ENCODE results near the gene CPT1B. TPM values are rescaled to one million over a fixed set of nuclear protein-coding genes. Genes with fewer than 3 reads are reported as not detected.

The CPT1B gene
- total and polyA plus RNA-seq, 2 donors (not counting 1 experiment from before 2014, with no cell fraction given), result 55.0 to 109 TPM

- peaks cover 0 to 73% (median 26%) of the 10 kb centered on the region in 4 experiments for H3K27me3 ChIP-seq (replicated peaks in 1 of 4; ENCODE audit: control extremely low read depth in 1 of 4, control insufficient read depth in 3 of 4, insufficient read depth in 4 of 4, low read length in 3 of 4)
- DNase-seq (no peak), ATAC-seq (ENCODE audit: low read depth) (no peak)
- no peak overlapping the region for H3K9ac ChIP-seq (ENCODE audit: low read length)
- no peak overlapping the region for H3K4me3 ChIP-seq (ENCODE audit: control extremely low read depth in 1 of 5, extremely low read depth in 1 of 5, insufficient read depth in 1 of 5, low read depth in 2 of 5, low read length in 4 of 5)
- ChIA-PET POLR2A (no interaction called here), CTCF (no interaction called here)
- H3K4me2 ChIP-seq (replicated peaks; ENCODE audit: low read depth, low read length, poor library complexity, severe bottlenecking), result no peak overlapping the region
- H4K20me1 ChIP-seq (ENCODE audit: control insufficient read depth, insufficient read depth, low read length, poor library complexity, severe bottlenecking), result no peaks in the 10 kb centered on the region
- H2AFZ ChIP-seq (ENCODE audit: insufficient read depth, low read depth, low read length, poor library complexity, severe bottlenecking), result no peak overlapping the region
- no peak overlapping the region for H3K27ac Mint-ChIP-seq
- 13% methylated on average over 69 of the region's 70 CpGs for WGBS (ENCODE audit: insufficient coverage)
- H3K9me3 Mint-ChIP-seq (ENCODE audit: insufficient read depth), result no peaks in the 10 kb centered on the region
- peaks cover 12% of the 10 kb centered on the region for H3K4me1 Mint-ChIP-seq
- peaks cover 7 to 9% of the 10 kb centered on the region in 2 donors for H3K4me1 ChIP-seq (ENCODE audit: control insufficient read depth in 2 of 2, insufficient read depth in 2 of 2, low read length in 2 of 2)
- H3K27me3 Mint-ChIP-seq, result peaks cover 35% of the 10 kb centered on the region
- H3K27ac ChIP-seq (ENCODE audit: low read length in 2 of 2), result no peak overlapping the region
- TF ChIP-seq CTCF (IDR thresholded peaks at IDR 0.05) (no peak), EZH2 (IDR thresholded peaks at IDR 0.05; ENCODE audit: borderline replicate concordance, insufficient read depth, low read depth, low read length, poor library complexity, severe bottlenecking) (no peak)
- H3K36me3 ChIP-seq (replicated peaks in 1 of 2; ENCODE audit: control extremely low read depth in 1 of 2, control insufficient read depth in 1 of 2, extremely low read depth in 1 of 2, insufficient read depth in 2 of 2, low read length in 1 of 2), result no peaks in the 10 kb centered on the region
- intact Hi-C loops (cut with micrococcal nuclease), result no loop called here
- no peaks in the 10 kb centered on the region for H3K79me2 ChIP-seq (ENCODE audit: control insufficient read depth, insufficient read depth, low read length)
- H3K9me3 ChIP-seq (ENCODE audit: control extremely low read depth in 1 of 3, control insufficient read depth in 2 of 3, insufficient read depth in 1 of 3, low read length in 2 of 3), result peaks cover 0 to 10% (median 0%) of the 10 kb centered on the region in 3 donors
- no peak overlapping the region for H3K4me3 Mint-ChIP-seq
Observed at GRCh38 chr22:50603511-50604255, 25.5 kb upstream of the CPT1B start.

- TF ChIP-seq CTCF (IDR thresholded peaks at IDR 0.05) (no peak), EZH2 (IDR thresholded peaks at IDR 0.05; ENCODE audit: borderline replicate concordance, insufficient read depth, low read depth, low read length, poor library complexity, severe bottlenecking) (no peak)
- Histone ChIP-seq H4K20me1 (ENCODE audit: control insufficient read depth, insufficient read depth, low read length, poor library complexity, severe bottlenecking) (no peaks in the 10 kb centered on the region), H3K4me3 (ENCODE audit: control extremely low read depth in 1 of 5, extremely low read depth in 1 of 5, insufficient read depth in 1 of 5, low read depth in 2 of 5, low read length in 4 of 5) (no peak overlapping the region), H2AFZ (ENCODE audit: insufficient read depth, low read depth, low read length, poor library complexity, severe bottlenecking) (no peak overlapping the region), H3K9me3 (ENCODE audit: control extremely low read depth in 1 of 3, control insufficient read depth in 2 of 3, insufficient read depth in 1 of 3, low read length in 2 of 3) (peaks cover 0 to 10% (median 0%) of the 10 kb centered on the region in 3 donors), H3K9ac (ENCODE audit: low read length) (no peak overlapping the region), H3K27ac (ENCODE audit: low read length in 2 of 2) (no peak overlapping the region), H3K4me2 (replicated peaks; ENCODE audit: low read depth, low read length, poor library complexity, severe bottlenecking) (no peak overlapping the region), H3K79me2 (ENCODE audit: control insufficient read depth, insufficient read depth, low read length) (no peaks in the 10 kb centered on the region), H3K4me1 (ENCODE audit: control insufficient read depth in 2 of 2, insufficient read depth in 2 of 2, low read length in 2 of 2) (peaks cover 7 to 9% of the 10 kb centered on the region in 2 donors), H3K36me3 (replicated peaks in 1 of 2; ENCODE audit: control extremely low read depth in 1 of 2, control insufficient read depth in 1 of 2, extremely low read depth in 1 of 2, insufficient read depth in 2 of 2, low read length in 1 of 2) (no peaks in the 10 kb centered on the region), H3K27me3 (replicated peaks in 1 of 4; ENCODE audit: control extremely low read depth in 1 of 4, control insufficient read depth in 3 of 4, insufficient read depth in 4 of 4, low read length in 3 of 4) (peaks cover 0 to 77% (median 29%) of the 10 kb centered on the region in 4 experiments)
- H3K4me1 Mint-ChIP-seq, result peaks cover 12% of the 10 kb centered on the region
- no peak overlapping the region for H3K27ac Mint-ChIP-seq
- H3K4me3 Mint-ChIP-seq, result peak overlapping the region; percentile 81
- intact Hi-C loops (cut with micrococcal nuclease), result no loop called here
- no peak for DNase-seq
- CTCF ChIA-PET, result interaction anchor here (0.6 kb wide), 1 partner anchor 75 kb away, joined by 4 read pairs; no protein-coding TSS in a partner anchor
- POLR2A ChIA-PET, result no interaction called here
- no peaks in the 10 kb centered on the region for H3K9me3 Mint-ChIP-seq (ENCODE audit: insufficient read depth)
- 42% methylated on average over 2 of the region's 2 CpGs for WGBS (ENCODE audit: insufficient coverage)
- H3K27me3 Mint-ChIP-seq, result peaks cover 34% of the 10 kb centered on the region
- no peak for ATAC-seq (ENCODE audit: low read depth)
Observed at GRCh38 chr22:50602338-50602700, 24.1 kb upstream of the CPT1B start.
